Common myeloid progenitor, CD34-positive (primary cell): Measurements from ENCODE around the gene AKT1.
A peak's percentile ranks its signal among the peaks of the same experiment; 100 is the strongest.
"Not testable (repeated sequence)": the region's sequence is repeated elsewhere in the genome, so short reads cannot be mapped to it uniquely, and the experiment has no call there.

Source experiments
- CTCF ChIA-PET: fragments of 350-600 bp; sonication (Branson Sonifier 250); formaldehyde crosslinking; loops from one replicate; lab custom pipeline; 2021; ENCODE audit warnings: antibody characterized with exemption; lab: Charles Lee
- POLR2A ChIA-PET: fragments of 350-600 bp; sonication (Branson Sonifier 250); formaldehyde crosslinking; loops from one replicate; lab custom pipeline; 2021; ENCODE audit warnings: antibody characterized with exemption; lab: Charles Lee
- DNase-seq, 3 donors: peaks; one replicate each; pipeline versions ENCODE4 v3.0.0 to v3.0.0-alpha.2; 2013
- H3K27ac ChIP-seq, 2 experiments: 1 replicate in 1 of 2; 2 replicates in 1 of 2; pipeline ENCODE4 v1.7.0; 2013; ENCODE audit warnings: inconsistent platforms in 2 of 2, low read length in 2 of 2, mild to moderate bottlenecking in 2 of 2, low read depth in 1 of 2, moderate library complexity in 1 of 2; ENCODE audit not compliant: severe bottlenecking in 2 of 2, insufficient read depth in 1 of 2, poor library complexity in 1 of 2
- H3K27me3 ChIP-seq, 5 experiments: replicated peaks in 2 of 5; 1 replicate in 3 of 5; 2 replicates in 2 of 5; pipeline versions ENCODE4 v1.6.1 to v1.7.0; 2013; ENCODE audit warnings: low read length in 4 of 5, mild to moderate bottlenecking in 2 of 5, moderate library complexity in 2 of 5, inconsistent platforms in 1 of 5; ENCODE audit not compliant: insufficient read depth in 5 of 5, control insufficient read depth in 4 of 5
- H3K36me3 ChIP-seq, 4 experiments: 1 replicate in 2 of 4; 2 replicates in 2 of 4; pipeline versions ENCODE4 v1.6.1 to v1.7.0; 2013; ENCODE audit warnings: low read length in 3 of 4, control low read depth in 1 of 4, mild to moderate bottlenecking in 1 of 4; ENCODE audit not compliant: control insufficient read depth in 4 of 4, insufficient read depth in 4 of 4
- H3K4me1 ChIP-seq, 4 experiments: 1 replicate in 3 of 4; 2 replicates in 1 of 4; pipeline versions ENCODE4 v1.6.1 to v1.7.1; 2013; ENCODE audit warnings: low read length in 3 of 4, mild to moderate bottlenecking in 3 of 4, control low read depth in 1 of 4, inconsistent platforms in 1 of 4, moderate library complexity in 1 of 4; ENCODE audit not compliant: control insufficient read depth in 4 of 4, insufficient read depth in 4 of 4; ENCODE audit errors: control extremely low read depth in 1 of 4
- H3K4me3 ChIP-seq, 7 experiments: 1 replicate in 4 of 7; 2 replicates in 3 of 7; pipeline versions ENCODE4 v1.5.1 to v1.7.0; 2013; ENCODE audit warnings: mild to moderate bottlenecking in 7 of 7, low read length in 6 of 7, moderate library complexity in 6 of 7, inconsistent platforms in 2 of 7, low read depth in 2 of 7, control low read depth in 1 of 7; ENCODE audit not compliant: insufficient read depth in 4 of 7, control insufficient read depth in 1 of 7; ENCODE audit errors: extremely low read depth in 1 of 7
- H3K9me3 ChIP-seq, 5 experiments: 1 replicate in 4 of 5; 2 replicates in 1 of 5; pipeline versions ENCODE4 v1.6.1 to v1.7.1; 2013; ENCODE audit warnings: low read length in 4 of 5, mild to moderate bottlenecking in 2 of 5, inconsistent platforms in 1 of 5, low read depth in 1 of 5, moderate library complexity in 1 of 5; ENCODE audit not compliant: control insufficient read depth in 4 of 5, insufficient read depth in 2 of 5; ENCODE audit errors: control extremely low read depth in 1 of 5
- WGBS: methylation state at CpG from one replicate; pipeline ENCODE4 v1.1.5; 2013; ENCODE audit not compliant: insufficient coverage; 5-methylcytosine and 5-hydroxymethylcytosine counted together

Gene AKT1

GRCh38 chr14:104751539-104752422, 43.8 kb downstream of the AKT1 start:
- ChIA-PET CTCF (interaction anchor here (0.9 to 2.1 kb wide), 6 partner anchors 9 to 30 kb away, joined by 3 to 9 read pairs (median 4); no protein-coding TSS in a partner anchor), POLR2A (interaction anchor here (1.0 kb wide), 1 partner anchor 74 kb away, joined by 3 read pairs; no protein-coding TSS in a partner anchor)
- H3K27ac ChIP-seq, result peak overlapping the region in 1 of 2 experiments; percentile 85
- H3K4me3 ChIP-seq, result peak overlapping the region; percentile 21 to 96 (median 70)
- 84% methylated on average over 77 of the region's 90 CpGs for WGBS
- H3K4me1 ChIP-seq, result peaks cover 4 to 53% (median 27%) of the 10 kb centered on the region in 4 experiments
- no peaks in the 10 kb centered on the region for H3K9me3 ChIP-seq
- H3K27me3 ChIP-seq, result no peaks in the 10 kb centered on the region
- H3K36me3 ChIP-seq, result peaks cover 0 to 21% (median 19%) of the 10 kb centered on the region in 4 experiments
- DNase-seq, result no peak

- not testable (repeated sequence) for DNase-seq, H3K27ac ChIP-seq, H3K27me3 ChIP-seq, H3K4me3 ChIP-seq, H3K9me3 ChIP-seq
- POLR2A ChIA-PET, result interaction anchor here (0.8 kb wide), 1 partner anchor 8 kb away, joined by 3 read pairs; no protein-coding TSS in a partner anchor
- Histone ChIP-seq H3K36me3 (peaks cover 0 to 11% (median 8%) of the 10 kb centered on the region in 4 experiments), H3K4me1 (peaks cover 4 to 52% (median 27%) of the 10 kb centered on the region in 4 experiments)
- CTCF ChIA-PET, result interaction anchor here (0.8 to 1.0 kb wide), 4 partner anchors 14 to 28 kb away, joined by 3 to 6 read pairs (median 3); no protein-coding TSS in a partner anchor
- WGBS, result 100% methylated on average over 5 of the region's 5 CpGs
Observed at GRCh38 chr14:104750753-104751057, 44.8 kb downstream of the AKT1 start.

GRCh38 chr14:104750056-104750752, 45.3 kb downstream of the AKT1 start:
- ChIA-PET CTCF (interaction anchor here (0.8 to 0.9 kb wide), 3 partner anchors 13 to 21 kb away, joined by 3 read pairs; no protein-coding TSS in a partner anchor), POLR2A (interaction anchor here (0.8 kb wide), 1 partner anchor 8 kb away, joined by 3 read pairs; no protein-coding TSS in a partner anchor)
- H3K9me3 ChIP-seq, result no peaks in the 10 kb centered on the region
- no peak overlapping the region for H3K4me3 ChIP-seq
- H3K27ac ChIP-seq, result no peak overlapping the region
- peaks cover 4 to 52% (median 27%) of the 10 kb centered on the region in 4 experiments for H3K4me1 ChIP-seq
- no peak for DNase-seq
- H3K36me3 ChIP-seq, result peaks cover 0 to 6% (median 3%) of the 10 kb centered on the region in 4 experiments
- no peaks in the 10 kb centered on the region for H3K27me3 ChIP-seq
- 91% methylated on average over 10 of the region's 12 CpGs for WGBS

DNA sequence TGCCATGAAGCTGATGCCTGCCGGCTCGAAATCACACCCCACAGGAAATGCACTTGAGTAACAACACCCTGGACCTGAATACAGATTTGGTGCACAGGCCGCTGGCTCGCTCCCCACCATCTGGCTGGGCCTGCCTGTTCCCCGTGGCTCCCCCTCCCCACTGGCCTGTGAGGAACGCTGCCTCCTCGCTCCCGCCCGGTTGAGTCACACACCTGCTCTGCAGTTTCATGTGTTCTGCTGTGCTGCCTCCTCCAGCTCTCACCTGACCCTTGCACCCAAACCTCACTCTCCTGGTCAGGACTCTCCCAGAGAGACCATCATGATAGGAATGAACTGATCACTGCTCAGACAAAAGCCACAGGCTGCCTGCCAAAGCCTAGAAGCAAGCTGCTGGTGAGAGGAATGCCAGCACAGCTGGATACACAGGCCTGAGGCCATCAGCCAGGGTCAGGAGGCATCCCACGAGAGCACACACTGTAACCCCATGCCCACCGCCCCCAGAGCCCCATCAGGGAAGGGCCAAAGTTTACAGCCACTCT, 46.4 kb downstream of the AKT1 start:
- WGBS, result 91% methylated on average over 9 of the region's 11 CpGs
- ChIA-PET POLR2A (interaction anchor here (1.1 kb wide), 1 partner anchor 13 kb away, joined by 3 read pairs; no protein-coding TSS in a partner anchor), CTCF (interaction anchor here (1.4 to 6.3 kb wide), 3 partner anchors 18 to 70 kb away, joined by 3 to 31 read pairs (median 3); partner anchors contain the start of gene ADSS1)

DNA sequence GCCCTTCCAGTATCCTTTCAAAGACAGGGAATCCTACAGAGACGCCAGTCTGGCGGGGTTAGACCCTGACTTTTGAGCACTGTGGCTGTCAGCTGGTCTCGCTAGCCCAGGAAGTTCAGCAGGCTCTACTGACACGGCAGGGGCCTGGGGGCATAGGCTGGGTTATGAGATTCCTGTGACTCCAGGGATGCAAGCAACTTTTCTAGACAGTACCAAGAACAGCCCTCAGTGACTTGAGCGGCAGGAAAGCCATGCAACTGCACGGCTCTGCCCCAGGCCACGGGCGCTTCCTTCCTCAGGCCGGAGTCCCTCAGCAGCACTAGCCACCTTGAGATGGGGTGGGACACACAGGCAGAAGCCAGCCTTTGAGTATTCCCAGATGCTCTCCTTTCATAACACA, 47.7 kb downstream of the AKT1 start:
- 72% methylated on average over 6 of the region's 9 CpGs for WGBS
- no peak for DNase-seq
- peaks cover 0 to 3% (median 0%) of the 10 kb centered on the region in 4 experiments for H3K36me3 ChIP-seq
- POLR2A ChIA-PET, result no interaction called here
- H3K9me3 ChIP-seq, result no peaks in the 10 kb centered on the region
- CTCF ChIA-PET, result interaction anchor here (1.1 to 6.3 kb wide), 3 partner anchors 9 to 71 kb away, joined by 3 to 31 read pairs (median 3); partner anchors contain the start of gene ADSS1
- H3K27ac ChIP-seq, result no peak overlapping the region
- H3K27me3 ChIP-seq, result no peaks in the 10 kb centered on the region
- H3K4me3 ChIP-seq, result peak overlapping the region in 1 of 7 experiments; percentile 36
- peaks cover 0 to 33% (median 14%) of the 10 kb centered on the region in 4 experiments for H3K4me1 ChIP-seq

More for the DNA sequence above, 46.4 kb downstream of the AKT1 start:
- no peak for DNase-seq
- no peak overlapping the region for H3K27ac ChIP-seq
- H3K27me3 ChIP-seq, result no peaks in the 10 kb centered on the region
- no peaks in the 10 kb centered on the region for H3K9me3 ChIP-seq
- no peaks in the 10 kb centered on the region for H3K36me3 ChIP-seq
- H3K4me1 ChIP-seq, result peaks cover 4 to 43% (median 21%) of the 10 kb centered on the region in 4 experiments
- H3K4me3 ChIP-seq, result no peak overlapping the region

DNA sequence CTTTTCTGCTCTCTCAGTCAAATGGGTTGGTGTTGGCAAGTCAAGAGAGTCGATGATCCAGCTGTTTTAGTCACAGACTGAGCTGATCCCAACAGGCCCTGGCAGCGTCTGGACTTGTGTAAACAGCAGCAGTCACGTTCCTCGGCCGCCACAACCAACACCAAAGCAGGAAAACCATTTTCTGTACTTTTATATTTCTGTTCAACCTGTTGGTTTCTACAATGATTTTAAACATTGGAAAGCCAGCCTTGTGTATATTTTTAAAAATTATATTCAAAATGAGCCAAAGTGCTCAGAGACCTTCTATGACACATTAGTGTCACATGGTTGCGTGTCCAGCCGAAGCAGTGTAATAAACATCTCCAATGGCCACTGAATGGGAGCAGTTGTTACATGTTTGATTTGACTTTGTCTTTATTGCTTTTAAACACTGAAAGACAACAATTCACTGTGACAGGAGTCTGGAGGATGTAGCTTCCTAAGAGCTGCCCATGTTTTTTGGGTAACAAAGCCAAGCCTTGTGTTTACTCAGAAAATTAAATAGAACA, 48.5 kb downstream of the AKT1 start:
- CTCF ChIA-PET, result interaction anchor here (6.3 kb wide), 1 partner anchor 23 kb away, joined by 31 read pairs; the partner anchor contains the start of gene ADSS1

More for the DNA sequence above, 48.5 kb downstream of the AKT1 start:
- H3K4me3 ChIP-seq, result no peak overlapping the region
- no peaks in the 10 kb centered on the region for H3K27me3 ChIP-seq
- H3K27ac ChIP-seq, result no peak overlapping the region
- DNase-seq, result no peak
- POLR2A ChIA-PET, result no interaction called here
- 94% methylated on average over 3 of the region's 7 CpGs for WGBS
- H3K9me3 ChIP-seq, result no peaks in the 10 kb centered on the region
- peaks cover 0 to 3% (median 0%) of the 10 kb centered on the region in 4 experiments for H3K36me3 ChIP-seq
- peaks cover 0 to 30% (median 13%) of the 10 kb centered on the region in 4 experiments for H3K4me1 ChIP-seq
